ENCODE measurements around the gene PGAM1.
"Not testable (repeated sequence)": the region's sequence is repeated elsewhere in the genome, so short reads cannot be mapped to it uniquely, and the experiment has no call there.

Gene PGAM1

DNA sequence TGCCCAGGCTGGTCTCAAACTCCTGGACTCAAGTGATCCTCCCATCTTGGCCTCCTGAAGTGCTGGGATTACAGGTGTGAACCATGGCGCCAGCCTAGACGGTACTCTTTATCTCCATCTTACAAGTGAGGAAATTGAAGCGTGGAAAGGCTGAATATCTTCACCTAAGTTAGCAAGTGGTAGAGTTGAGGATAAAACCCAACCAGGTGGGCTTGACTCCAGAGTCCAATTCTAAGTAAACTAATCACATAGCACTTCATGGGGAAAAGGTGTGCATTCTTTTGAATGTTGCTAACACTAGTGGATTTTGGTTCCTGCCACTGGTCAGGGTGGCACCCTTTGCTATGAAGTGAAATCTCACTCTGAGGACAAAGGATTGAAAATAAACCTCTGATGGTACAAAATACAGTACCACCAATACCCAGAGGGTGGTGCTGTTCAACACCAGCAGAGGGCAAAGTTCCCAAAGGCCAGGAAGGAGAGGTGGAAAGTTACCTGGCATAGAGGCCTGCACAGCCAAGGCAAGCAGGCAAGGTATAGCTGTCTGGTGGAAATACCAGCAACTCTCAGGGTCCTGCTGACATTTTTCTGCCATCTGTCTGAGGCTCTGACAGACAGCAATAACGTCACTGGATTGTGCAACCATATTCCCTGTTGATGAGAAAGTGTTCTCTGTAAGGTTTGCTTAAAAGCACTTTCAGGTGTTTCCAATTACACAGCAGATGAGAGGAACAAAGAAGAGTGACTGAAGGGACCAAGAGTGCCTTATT, 37.6 kb downstream of the PGAM1 start:
- no peaks in the 10 kb centered on the region for H3K9me3 ChIP-seq (ENCODE audit: low read length)
- no peak overlapping the region for H3K9ac ChIP-seq (ENCODE audit: low read length)
- H3K4me1 ChIP-seq (ENCODE audit: insufficient read depth, low read length), result peaks cover 5% of the 10 kb centered on the region
- peaks cover 99% of the 10 kb centered on the region for H3K36me3 ChIP-seq (ENCODE audit: insufficient read depth, low read length)
- H3K27me3 ChIP-seq (ENCODE audit: control insufficient read depth in 1 of 2, insufficient read depth in 2 of 2, low read length in 2 of 2), result no peaks in the 10 kb centered on the region
- H3K4me3 ChIP-seq (ENCODE audit: low read depth in 1 of 2, low read length in 2 of 2), result no peak overlapping the region
- no peak overlapping the region for H3K27ac ChIP-seq (ENCODE audit: low read depth, low read length)

DNA sequence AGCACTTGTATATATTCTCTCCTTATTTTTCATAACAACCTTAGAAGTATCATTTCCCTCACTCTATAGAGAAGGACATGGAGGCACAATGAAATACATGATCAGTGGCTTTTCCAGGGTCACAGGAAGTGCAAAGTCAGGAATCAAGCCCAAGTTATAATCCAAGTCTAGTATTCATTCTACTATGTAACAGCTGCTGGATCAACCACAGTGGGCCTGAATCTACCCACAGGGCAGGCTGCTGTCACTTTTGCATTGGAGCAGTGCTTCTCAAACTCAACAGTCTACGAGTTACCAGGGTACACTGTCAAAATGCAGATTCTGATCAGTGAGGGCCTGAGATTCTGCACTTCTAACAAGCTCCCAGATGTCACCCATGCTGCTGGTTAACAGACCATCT, 38.2 kb downstream of the PGAM1 start:
- H3K36me3 ChIP-seq (ENCODE audit: insufficient read depth, low read length), result peaks cover 99% of the 10 kb centered on the region
- H3K9me3 ChIP-seq (ENCODE audit: low read length), result no peaks in the 10 kb centered on the region
- peaks cover 5% of the 10 kb centered on the region for H3K4me1 ChIP-seq (ENCODE audit: insufficient read depth, low read length)
- H3K27ac ChIP-seq (ENCODE audit: low read depth, low read length), result no peak overlapping the region
- no peak overlapping the region for H3K9ac ChIP-seq (ENCODE audit: low read length)
- no peak overlapping the region for H3K4me3 ChIP-seq (ENCODE audit: low read depth in 1 of 2, low read length in 2 of 2)
- no peaks in the 10 kb centered on the region for H3K27me3 ChIP-seq (ENCODE audit: control insufficient read depth in 1 of 2, insufficient read depth in 2 of 2, low read length in 2 of 2)

DNA sequence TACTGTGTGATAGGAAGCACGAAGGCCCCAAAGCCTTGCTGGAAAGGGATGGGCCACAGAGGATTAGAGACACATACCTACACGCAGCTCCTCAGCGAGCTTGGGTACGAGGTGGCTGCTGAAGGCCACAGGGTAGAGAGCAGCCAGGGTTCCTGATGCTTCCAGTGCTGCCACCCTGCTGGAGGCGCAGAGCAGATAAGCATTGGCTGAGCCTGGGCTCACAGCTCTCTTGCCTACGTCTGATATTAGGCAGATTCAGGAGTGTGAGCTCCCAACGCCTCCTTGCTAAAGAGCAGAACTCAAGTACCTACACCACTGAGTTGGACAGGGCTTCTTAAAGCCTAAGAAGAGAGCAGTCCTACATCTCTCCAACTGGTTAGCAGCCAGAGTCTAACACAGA, 40.0 kb downstream of the PGAM1 start:
- Histone ChIP-seq H3K9ac (ENCODE audit: low read length) (no peak overlapping the region), H3K36me3 (ENCODE audit: insufficient read depth, low read length) (peaks cover 98% of the 10 kb centered on the region), H3K9me3 (ENCODE audit: low read length) (no peaks in the 10 kb centered on the region), H3K27ac (ENCODE audit: low read depth, low read length) (no peak overlapping the region), H3K27me3 (ENCODE audit: control insufficient read depth in 1 of 2, insufficient read depth in 2 of 2, low read length in 2 of 2) (no peaks in the 10 kb centered on the region), H3K4me1 (ENCODE audit: insufficient read depth, low read length) (peaks cover under 1% of the 10 kb centered on the region), H3K4me3 (ENCODE audit: low read depth in 1 of 2, low read length in 2 of 2) (no peak overlapping the region)

DNA sequence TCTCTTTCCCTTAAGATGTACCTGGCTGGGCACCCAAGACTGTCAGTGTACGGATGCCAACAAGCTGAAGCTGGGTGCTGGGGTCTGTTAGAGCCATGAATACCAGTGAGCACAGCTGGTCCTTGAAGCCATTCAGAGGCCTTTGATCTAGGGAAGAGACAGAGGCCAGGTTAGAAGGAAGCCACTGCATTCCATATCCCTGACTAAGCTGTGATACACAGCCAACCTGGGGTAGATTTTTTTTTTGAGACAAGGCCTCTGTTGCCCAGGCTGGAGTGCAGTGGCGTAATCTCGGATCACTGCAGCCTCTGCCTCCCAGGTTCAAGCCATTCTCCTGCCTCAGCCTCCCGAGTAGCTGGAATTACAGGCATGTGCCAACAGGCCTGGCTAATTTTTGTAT, 40.8 kb downstream of the PGAM1 start:
- Histone ChIP-seq H3K4me1 (ENCODE audit: insufficient read depth, low read length) (no peaks in the 10 kb centered on the region), H3K9ac (ENCODE audit: low read length) (no peak overlapping the region), H3K4me3 (ENCODE audit: low read depth in 1 of 2, low read length in 2 of 2) (no peak overlapping the region), H3K27ac (ENCODE audit: low read depth, low read length) (no peak overlapping the region), H3K36me3 (ENCODE audit: insufficient read depth, low read length) (peaks cover 92% of the 10 kb centered on the region), H3K9me3 (ENCODE audit: low read length) (no peaks in the 10 kb centered on the region), H3K27me3 (ENCODE audit: control insufficient read depth in 1 of 2, insufficient read depth in 2 of 2, low read length in 2 of 2) (no peaks in the 10 kb centered on the region)

DNA sequence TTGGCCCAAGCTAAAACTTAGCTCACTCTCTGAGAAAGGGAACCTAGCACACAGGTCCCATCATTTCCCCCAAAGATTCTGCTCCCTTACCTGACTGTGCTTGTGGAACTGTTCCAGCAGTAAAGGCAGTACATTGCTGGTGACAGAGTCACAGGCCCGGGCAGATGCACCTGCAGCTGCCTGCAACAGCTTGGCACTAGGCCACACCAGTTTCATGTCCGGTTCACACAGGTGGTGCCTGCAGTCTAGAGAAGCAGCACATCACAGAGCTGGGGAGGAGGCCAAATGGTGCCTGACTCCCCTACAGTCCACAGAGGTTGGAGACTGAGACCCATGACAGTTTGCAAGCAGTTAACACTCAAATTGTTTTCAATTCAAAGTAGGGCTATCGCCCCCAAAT, 42.2 kb downstream of the PGAM1 start:
- Histone ChIP-seq H3K36me3 (ENCODE audit: insufficient read depth, low read length) (peaks cover 92% of the 10 kb centered on the region), H3K27ac (ENCODE audit: low read depth, low read length) (no peak overlapping the region), H3K9ac (ENCODE audit: low read length) (no peak overlapping the region)

DNA sequence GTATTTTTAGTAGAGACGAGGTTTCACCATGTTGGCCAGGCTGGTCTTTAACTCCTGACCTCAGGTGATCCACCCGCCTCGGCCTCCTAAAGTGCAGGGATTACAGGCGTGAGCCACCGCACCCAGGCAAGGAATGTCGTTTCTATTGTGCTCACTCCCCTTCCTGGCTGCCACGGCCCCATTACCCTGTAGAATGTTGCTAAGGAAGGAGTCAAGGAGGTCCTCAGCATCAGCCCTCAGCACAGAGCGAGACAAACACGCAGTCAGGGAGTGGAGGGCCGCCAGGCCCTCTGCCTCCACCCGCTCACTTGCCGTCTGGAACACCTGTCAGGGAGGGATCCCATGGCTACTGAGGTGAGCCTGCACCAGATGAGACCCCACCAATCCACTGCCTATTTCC, 42.8 kb downstream of the PGAM1 start:
- H3K27ac ChIP-seq (ENCODE audit: low read depth, low read length); H3K9ac ChIP-seq (ENCODE audit: low read length); H3K27me3 ChIP-seq (ENCODE audit: control insufficient read depth in 1 of 2, insufficient read depth in 2 of 2, low read length in 2 of 2); H3K9me3 ChIP-seq (ENCODE audit: low read length); H3K4me3 ChIP-seq (ENCODE audit: low read depth in 1 of 2, low read length in 2 of 2); H3K4me1 ChIP-seq (ENCODE audit: insufficient read depth, low read length): not testable (repeated sequence)
- peaks cover 92% of the 10 kb centered on the region for H3K36me3 ChIP-seq (ENCODE audit: insufficient read depth, low read length)

More for the DNA sequence above, 42.2 kb downstream of the PGAM1 start:
- Histone ChIP-seq H3K9me3 (ENCODE audit: low read length) (no peaks in the 10 kb centered on the region), H3K27me3 (ENCODE audit: control insufficient read depth in 1 of 2, insufficient read depth in 2 of 2, low read length in 2 of 2) (no peaks in the 10 kb centered on the region), H3K4me1 (ENCODE audit: insufficient read depth, low read length) (no peaks in the 10 kb centered on the region), H3K4me3 (ENCODE audit: low read depth in 1 of 2, low read length in 2 of 2) (no peak overlapping the region)

DNA sequence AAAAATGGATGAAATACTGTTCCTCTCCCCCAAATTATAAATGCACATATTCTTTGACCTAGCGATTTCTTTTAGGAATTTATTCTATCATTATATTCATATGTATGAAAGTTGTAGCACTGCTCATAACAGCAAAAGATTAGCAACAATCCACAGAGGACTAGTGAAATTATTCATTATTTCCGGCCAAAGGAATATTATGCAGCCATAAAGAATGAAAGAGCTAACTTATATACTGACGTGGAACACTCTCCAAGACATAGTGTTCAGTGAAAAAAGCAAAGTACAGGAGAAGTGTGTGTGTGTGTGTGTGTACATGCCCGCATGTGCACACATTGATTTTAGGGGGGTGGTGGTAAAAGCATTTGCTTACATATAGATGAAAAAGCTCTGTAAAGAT, 48.9 kb downstream of the PGAM1 start:
- Histone ChIP-seq H3K9ac (ENCODE audit: low read length) (no peak overlapping the region), H3K27me3 (ENCODE audit: control insufficient read depth in 1 of 2, insufficient read depth in 2 of 2, low read length in 2 of 2) (no peaks in the 10 kb centered on the region), H3K27ac (ENCODE audit: low read depth, low read length) (no peak overlapping the region), H3K36me3 (ENCODE audit: insufficient read depth, low read length) (peaks cover 86% of the 10 kb centered on the region), H3K4me1 (ENCODE audit: insufficient read depth, low read length) (no peaks in the 10 kb centered on the region), H3K4me3 (ENCODE audit: low read depth in 1 of 2, low read length in 2 of 2) (no peak overlapping the region), H3K9me3 (ENCODE audit: low read length) (no peaks in the 10 kb centered on the region)

DNA sequence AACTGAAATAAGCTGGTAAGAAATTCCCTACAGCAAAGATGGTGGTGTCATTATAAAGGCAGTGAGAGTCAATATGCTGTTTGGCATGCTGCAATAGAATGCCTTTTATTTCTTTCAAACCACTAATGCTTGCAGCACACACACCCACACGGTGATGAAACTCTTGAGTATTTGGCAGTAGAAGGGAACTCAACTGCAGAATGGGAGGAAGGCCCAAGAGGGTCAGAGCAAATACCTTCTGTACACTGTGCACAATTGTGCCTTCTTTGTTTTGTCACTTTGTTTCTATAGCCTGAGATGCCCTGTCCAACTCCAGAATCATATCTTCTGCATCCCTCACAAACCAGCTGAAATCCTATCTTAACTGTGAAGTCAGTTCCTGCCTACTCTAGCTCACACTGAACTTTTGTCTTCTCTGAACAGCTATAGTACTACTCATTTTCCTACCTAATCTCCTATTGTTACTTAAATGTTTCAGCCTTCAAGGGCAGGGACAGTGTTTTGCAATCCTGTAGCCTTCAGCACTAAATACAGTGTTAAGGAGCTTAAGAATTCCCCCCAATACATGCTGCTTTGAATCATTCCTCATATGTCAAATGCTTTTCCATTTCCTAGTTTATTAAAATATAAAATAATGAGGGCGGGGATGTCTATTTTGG, 50.1 kb downstream of the PGAM1 start:
- Histone ChIP-seq H3K4me1 (ENCODE audit: insufficient read depth, low read length) (no peaks in the 10 kb centered on the region), H3K9ac (ENCODE audit: low read length) (no peak overlapping the region), H3K36me3 (ENCODE audit: insufficient read depth, low read length) (peaks cover 87% of the 10 kb centered on the region), H3K27me3 (ENCODE audit: control insufficient read depth in 1 of 2, insufficient read depth in 2 of 2, low read length in 2 of 2) (no peaks in the 10 kb centered on the region), H3K9me3 (ENCODE audit: low read length) (no peaks in the 10 kb centered on the region), H3K27ac (ENCODE audit: low read depth, low read length) (no peak overlapping the region), H3K4me3 (ENCODE audit: low read depth in 1 of 2, low read length in 2 of 2) (no peak overlapping the region)

DNA sequence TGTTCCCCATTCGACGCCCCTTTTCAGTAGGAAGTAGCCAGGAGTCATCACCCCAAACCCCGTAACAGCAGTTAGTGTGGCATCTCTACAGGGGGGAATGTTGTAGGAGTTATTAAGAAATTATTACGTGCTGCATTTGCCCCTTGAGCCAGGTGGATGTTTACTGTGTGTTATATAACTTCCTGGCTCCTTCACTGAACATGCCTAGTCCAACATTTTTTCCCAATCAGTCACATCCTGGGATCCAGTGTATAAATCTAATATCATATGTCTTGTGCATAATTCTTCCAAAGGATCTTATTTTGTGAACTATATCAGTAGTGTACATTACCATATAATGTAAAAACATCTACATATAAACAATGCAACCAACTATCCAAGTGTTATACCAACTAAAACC, 53.4 kb downstream of the PGAM1 start:
- not testable (repeated sequence) for H3K9ac ChIP-seq (ENCODE audit: low read length); H3K9me3 ChIP-seq (ENCODE audit: low read length); H3K4me1 ChIP-seq (ENCODE audit: insufficient read depth, low read length); H3K27me3 ChIP-seq (ENCODE audit: control insufficient read depth in 1 of 2, insufficient read depth in 2 of 2, low read length in 2 of 2); H3K27ac ChIP-seq (ENCODE audit: low read depth, low read length); H3K4me3 ChIP-seq (ENCODE audit: low read depth in 1 of 2, low read length in 2 of 2)
- H3K36me3 ChIP-seq (ENCODE audit: insufficient read depth, low read length), result peaks cover 70% of the 10 kb centered on the region

DNA sequence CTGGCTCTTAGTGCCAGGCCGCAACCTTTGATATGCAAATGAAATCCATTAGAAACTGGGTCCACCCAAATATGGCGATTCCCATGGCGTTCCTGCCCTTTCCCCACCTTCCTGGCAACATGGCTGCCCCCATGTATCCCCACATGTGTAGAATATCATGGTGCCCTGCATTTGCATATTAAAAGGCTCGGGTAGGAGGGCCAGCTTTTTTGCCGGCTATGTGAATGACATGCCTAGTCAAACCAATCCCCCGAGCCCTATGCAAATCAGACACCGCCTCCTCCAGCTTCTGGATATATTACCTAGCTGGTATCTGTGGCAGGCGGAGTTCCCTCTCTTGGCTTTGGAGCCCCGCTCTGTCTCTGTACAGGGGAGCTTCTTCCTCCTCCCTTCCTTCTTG, 53.9 kb downstream of the PGAM1 start:
- H3K9ac ChIP-seq (ENCODE audit: low read length), result no peak overlapping the region
- no peaks in the 10 kb centered on the region for H3K27me3 ChIP-seq (ENCODE audit: control insufficient read depth in 1 of 2, insufficient read depth in 2 of 2, low read length in 2 of 2)
- H3K27ac ChIP-seq (ENCODE audit: low read depth, low read length), result no peak overlapping the region
- H3K36me3 ChIP-seq (ENCODE audit: insufficient read depth, low read length), result peaks cover 65% of the 10 kb centered on the region
- H3K9me3 ChIP-seq (ENCODE audit: low read length), result no peaks in the 10 kb centered on the region
- H3K4me1 ChIP-seq (ENCODE audit: insufficient read depth, low read length), result peaks cover 5% of the 10 kb centered on the region
- H3K4me3 ChIP-seq (ENCODE audit: low read depth in 1 of 2, low read length in 2 of 2), result no peak overlapping the region

DNA sequence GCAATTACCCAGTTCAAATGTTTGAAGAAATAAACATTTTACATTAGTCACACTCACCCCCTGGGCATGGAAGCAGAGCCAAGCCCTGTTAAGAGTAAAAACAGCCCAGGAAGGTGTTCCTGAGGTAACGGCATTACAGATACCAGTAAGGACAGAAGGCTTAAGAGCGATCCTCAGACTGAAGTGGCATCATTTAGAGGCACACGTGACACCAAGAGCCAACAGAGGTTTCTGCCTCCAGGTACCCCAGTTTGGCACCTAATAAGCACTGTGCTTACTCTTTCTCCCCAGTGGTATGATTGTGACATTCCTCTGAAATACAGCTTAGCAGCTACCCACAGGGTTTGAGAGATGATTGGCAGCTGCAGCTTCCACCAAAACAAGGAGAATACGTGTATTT, 55.1 kb downstream of the PGAM1 start:
- no peaks in the 10 kb centered on the region for H3K27me3 ChIP-seq (ENCODE audit: control insufficient read depth in 1 of 2, insufficient read depth in 2 of 2, low read length in 2 of 2)
- H3K27ac ChIP-seq (ENCODE audit: low read depth, low read length), result no peak overlapping the region
- peaks cover 5% of the 10 kb centered on the region for H3K4me1 ChIP-seq (ENCODE audit: insufficient read depth, low read length)
- H3K36me3 ChIP-seq (ENCODE audit: insufficient read depth, low read length), result peaks cover 56% of the 10 kb centered on the region
- H3K9ac ChIP-seq (ENCODE audit: low read length), result no peak overlapping the region
- no peaks in the 10 kb centered on the region for H3K9me3 ChIP-seq (ENCODE audit: low read length)
- no peak overlapping the region for H3K4me3 ChIP-seq (ENCODE audit: low read depth in 1 of 2, low read length in 2 of 2)

DNA sequence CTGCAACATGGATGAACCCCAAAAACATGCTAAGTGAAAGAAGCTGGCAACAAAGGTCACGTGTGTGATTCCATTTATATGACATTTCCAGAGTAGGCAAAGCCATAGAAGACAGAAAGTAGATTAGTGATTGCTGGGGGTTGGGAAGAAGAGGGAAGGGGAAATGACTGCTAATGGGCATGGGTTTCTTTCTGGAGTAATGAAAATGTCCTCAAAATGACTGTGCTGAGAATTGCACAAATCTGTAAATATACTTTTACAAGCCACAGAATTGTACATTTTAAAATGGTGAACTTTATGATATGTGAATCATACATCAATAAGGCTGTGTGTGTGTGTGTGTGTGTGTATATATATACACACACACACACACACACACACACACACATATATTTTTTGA, 56.4 kb downstream of the PGAM1 start:
- H3K27me3 ChIP-seq (ENCODE audit: control insufficient read depth in 1 of 2, insufficient read depth in 2 of 2, low read length in 2 of 2), result no peaks in the 10 kb centered on the region
- H3K4me3 ChIP-seq (ENCODE audit: low read depth in 1 of 2, low read length in 2 of 2), result no peak overlapping the region
- H3K9me3 ChIP-seq (ENCODE audit: low read length), result no peaks in the 10 kb centered on the region
- H3K4me1 ChIP-seq (ENCODE audit: insufficient read depth, low read length), result peaks cover 5% of the 10 kb centered on the region
- H3K36me3 ChIP-seq (ENCODE audit: insufficient read depth, low read length), result peaks cover 43% of the 10 kb centered on the region
- no peak overlapping the region for H3K27ac ChIP-seq (ENCODE audit: low read depth, low read length)
- no peak overlapping the region for H3K9ac ChIP-seq (ENCODE audit: low read length)
